ENCODE results near the gene LINC01488. TPM values are rescaled to one million over a fixed set of nuclear protein-coding genes. Genes with fewer than 3 reads are reported as not detected.

LINC01488 gene
- total RNA-seq, 1 donor from 2014 or later: 1.3 TPM

DNA sequence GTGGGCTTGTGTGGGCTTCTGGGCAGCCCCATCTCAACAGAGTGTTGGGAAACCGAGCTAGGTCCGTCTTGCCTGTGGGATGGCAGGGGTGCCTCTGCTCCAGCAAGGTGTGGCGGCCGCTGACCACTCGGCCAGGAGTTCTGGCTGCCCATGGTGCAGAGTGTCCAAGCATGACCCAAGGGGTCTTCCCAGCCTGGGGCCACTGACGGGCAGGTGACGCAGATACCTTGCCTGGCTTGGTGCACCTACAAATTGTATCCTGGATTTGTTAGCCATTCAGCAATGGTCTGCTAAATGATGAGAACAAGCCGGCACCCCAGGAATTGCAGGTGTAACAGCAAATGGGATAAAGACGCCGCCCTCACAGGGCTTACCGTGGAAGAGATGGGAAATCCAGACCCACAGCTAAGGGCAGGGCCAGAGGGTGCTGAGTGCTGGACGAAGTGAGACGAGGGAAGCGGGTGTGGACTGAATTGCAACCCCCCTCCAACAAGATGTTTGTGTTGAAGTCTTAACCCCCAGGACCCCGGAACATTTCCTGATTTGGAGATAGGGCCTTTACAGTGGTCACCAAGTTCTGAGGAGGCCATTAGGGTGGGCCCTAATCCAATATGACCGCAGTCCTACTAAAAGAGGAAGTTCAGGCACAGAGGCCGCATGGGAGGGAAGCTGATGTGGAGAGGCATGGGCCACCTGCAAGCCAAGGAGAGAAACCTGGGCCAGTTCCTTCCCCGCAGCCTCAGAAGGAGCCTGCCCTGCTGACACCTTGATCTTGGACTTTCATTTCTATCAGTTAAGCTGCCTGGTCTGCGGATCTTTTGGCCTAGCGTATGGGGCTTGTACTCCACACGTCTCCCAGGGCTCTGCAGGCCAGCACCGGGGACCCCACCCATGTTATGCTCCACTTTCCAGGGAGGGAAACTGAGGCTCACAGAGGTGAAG lies 45.2 kb upstream of the LINC01488 start:
- Mint-ChIP-seq H3K9me3 (ENCODE audit: low read depth) (no peaks in the 10 kb centered on the region), H3K27ac (peak overlapping the region; percentile 92), H3K36me3 (ENCODE audit: insufficient read depth) (no peaks in the 10 kb centered on the region), H3K27me3 (peaks cover 4% of the 10 kb centered on the region), H3K4me3 (ENCODE audit: low read depth) (peak overlapping the region; percentile 17), H3K4me1 (ENCODE audit: low read depth) (peaks cover 36% of the 10 kb centered on the region)
- TF ChIP-seq, protein P1, sequence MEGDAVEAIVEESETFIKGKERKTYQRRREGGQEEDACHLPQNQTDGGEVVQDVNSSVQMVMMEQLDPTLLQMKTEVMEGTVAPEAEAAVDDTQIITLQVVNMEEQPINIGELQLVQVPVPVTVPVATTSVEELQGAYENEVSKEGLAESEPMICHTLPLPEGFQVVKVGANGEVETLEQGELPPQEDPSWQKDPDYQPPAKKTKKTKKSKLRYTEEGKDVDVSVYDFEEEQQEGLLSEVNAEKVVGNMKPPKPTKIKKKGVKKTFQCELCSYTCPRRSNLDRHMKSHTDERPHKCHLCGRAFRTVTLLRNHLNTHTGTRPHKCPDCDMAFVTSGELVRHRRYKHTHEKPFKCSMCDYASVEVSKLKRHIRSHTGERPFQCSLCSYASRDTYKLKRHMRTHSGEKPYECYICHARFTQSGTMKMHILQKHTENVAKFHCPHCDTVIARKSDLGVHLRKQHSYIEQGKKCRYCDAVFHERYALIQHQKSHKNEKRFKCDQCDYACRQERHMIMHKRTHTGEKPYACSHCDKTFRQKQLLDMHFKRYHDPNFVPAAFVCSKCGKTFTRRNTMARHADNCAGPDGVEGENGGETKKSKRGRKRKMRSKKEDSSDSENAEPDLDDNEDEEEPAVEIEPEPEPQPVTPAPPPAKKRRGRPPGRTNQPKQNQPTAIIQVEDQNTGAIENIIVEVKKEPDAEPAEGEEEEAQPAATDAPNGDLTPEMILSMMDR (IDR thresholded peaks at IDR 0.05; ENCODE audit: unreplicated experiment): no peak
- no peak for DNase-seq (ENCODE audit: low spot score, unreplicated experiment)

DNA sequence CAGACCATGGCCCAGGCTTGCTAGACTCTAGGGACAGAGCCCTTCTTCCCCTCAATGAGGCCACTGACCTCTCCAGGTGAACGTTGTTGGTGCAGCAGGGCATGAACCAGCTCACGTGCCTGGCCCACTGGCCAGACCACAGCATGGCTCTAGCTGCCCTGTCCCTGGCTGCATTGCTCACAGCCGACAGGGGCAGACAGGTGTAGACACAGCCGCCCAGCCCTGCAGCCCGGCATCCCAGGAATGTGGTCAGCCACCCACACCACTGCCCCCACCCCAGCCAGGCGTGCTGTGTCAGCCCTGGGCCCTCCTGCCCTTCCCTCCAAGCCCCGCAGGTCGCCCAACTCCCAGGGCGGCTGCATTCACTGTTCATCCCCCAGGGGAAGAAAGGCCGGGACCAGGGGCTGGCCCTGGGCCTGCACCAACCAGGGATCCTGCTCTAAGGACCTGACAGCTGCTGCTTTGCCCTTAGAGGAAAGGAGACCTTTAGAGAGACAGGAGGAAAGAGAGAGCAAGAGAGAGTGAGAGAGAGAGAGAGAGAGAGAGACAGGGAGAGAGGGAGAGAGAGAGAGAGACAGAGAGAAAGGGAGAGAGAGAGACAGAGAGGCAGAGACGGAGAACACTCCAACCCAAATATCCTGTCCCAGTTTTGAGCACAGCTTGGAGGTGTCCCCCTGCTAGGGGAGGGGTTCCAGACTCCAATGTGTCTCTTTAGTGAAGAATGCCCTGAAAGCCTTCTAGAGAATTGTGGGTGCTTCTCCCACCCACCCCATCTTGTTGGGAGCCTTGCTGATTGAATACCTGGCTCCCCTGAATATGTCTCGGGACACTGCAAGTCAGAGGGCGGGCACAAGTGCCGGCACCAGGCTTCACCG lies 44.2 kb upstream of the LINC01488 start:
- Mint-ChIP-seq H3K4me3 (ENCODE audit: low read depth) (peak overlapping the region; percentile 17), H3K27ac (peak overlapping the region; percentile 92), H3K9me3 (ENCODE audit: low read depth) (no peaks in the 10 kb centered on the region), H3K4me1 (ENCODE audit: low read depth) (peaks cover 36% of the 10 kb centered on the region), H3K36me3 (ENCODE audit: insufficient read depth) (no peaks in the 10 kb centered on the region), H3K27me3 (peaks cover 4% of the 10 kb centered on the region)
- TF ChIP-seq, protein P1 (IDR thresholded peaks at IDR 0.05; ENCODE audit: unreplicated experiment): peak; percentile 25
- peak; percentile 60 for DNase-seq (ENCODE audit: low spot score, unreplicated experiment)

DNA sequence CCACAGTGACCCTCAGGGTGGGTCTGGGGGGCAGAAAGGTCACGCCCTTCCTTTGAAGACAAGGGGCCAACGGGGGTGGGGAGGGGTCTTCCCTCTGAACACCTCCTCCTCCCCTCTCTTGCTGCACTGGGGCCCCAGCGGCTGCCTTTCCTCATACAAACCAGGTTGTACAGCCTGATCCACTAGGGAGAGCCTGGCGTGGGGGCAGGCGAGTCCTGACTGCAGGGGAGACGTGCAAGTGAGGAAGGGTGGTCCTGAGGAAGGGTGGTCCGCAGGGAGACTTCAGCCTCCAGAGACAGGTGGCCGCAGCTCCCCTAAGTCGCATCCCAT lies 43.6 kb upstream of the LINC01488 start:
- TF ChIP-seq, protein P1 (IDR thresholded peaks at IDR 0.05; ENCODE audit: unreplicated experiment): no peak
- Mint-ChIP-seq H3K27me3 (peaks cover 4% of the 10 kb centered on the region), H3K9me3 (ENCODE audit: low read depth) (no peaks in the 10 kb centered on the region), H3K36me3 (ENCODE audit: insufficient read depth) (no peaks in the 10 kb centered on the region), H3K27ac (peak overlapping the region; percentile 92), H3K4me3 (ENCODE audit: low read depth) (no peak overlapping the region), H3K4me1 (ENCODE audit: low read depth) (peaks cover 40% of the 10 kb centered on the region)
- no peak for DNase-seq (ENCODE audit: low spot score, unreplicated experiment)

DNA sequence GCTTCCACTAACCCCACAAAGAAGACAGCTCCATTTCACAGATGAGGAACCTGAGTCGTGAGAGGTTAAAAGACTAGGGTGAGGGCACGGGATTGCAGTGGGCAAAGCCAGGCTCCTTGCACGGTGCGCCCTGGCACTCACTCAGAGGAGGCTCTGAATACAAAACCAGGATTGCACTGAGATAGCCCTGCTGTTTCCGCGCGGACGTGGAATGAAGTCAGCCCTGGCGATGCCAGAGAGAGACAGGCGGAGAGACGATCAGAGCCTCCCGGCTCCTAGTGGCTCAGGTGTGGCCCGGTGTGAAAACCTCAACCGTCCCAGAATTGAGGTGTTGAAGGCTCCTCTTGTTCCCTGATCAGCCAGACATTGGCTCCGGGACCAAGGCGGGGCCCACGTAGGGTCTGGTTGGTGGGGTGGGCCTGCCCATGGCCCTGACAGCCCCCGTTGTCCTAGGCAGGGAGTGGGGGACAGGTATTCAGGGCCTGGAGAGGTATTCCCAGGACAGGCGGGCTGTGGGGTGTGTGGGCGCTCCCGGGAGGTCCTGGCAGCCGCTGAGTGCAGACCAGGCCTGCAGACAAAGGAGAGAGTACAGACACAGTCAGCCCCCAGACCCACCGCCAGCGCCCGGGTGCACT lies 43.1 kb upstream of the LINC01488 start:
- DNase-seq (ENCODE audit: low spot score, unreplicated experiment): no peak
- Mint-ChIP-seq H3K9me3 (ENCODE audit: low read depth) (no peaks in the 10 kb centered on the region), H3K27me3 (peaks cover 1% of the 10 kb centered on the region), H3K4me1 (ENCODE audit: low read depth) (peaks cover 40% of the 10 kb centered on the region), H3K4me3 (ENCODE audit: low read depth) (no peak overlapping the region), H3K27ac (peak overlapping the region; percentile 37), H3K36me3 (ENCODE audit: insufficient read depth) (no peaks in the 10 kb centered on the region)
- TF ChIP-seq, protein P1 (IDR thresholded peaks at IDR 0.05; ENCODE audit: unreplicated experiment): no peak

DNA sequence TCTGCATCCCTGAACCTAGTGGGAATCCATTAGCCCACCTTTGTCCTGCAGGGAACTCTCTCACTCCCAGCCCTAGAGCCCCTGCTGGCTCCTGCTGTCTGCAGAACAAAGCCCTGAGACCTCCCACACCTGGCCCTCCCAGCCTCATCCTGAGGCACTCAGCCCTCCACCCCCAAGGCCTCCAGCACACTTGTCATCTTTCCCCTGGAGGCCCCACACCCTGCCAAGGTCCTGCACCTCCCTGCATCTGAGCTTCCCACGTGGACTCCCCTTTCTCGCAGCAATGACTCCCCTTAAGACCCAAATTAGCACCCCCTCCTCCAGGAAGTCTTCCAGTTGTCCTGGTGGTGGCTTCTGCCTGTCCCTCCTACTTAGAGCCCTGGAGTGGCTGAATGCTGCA lies 42.3 kb upstream of the LINC01488 start:
- Mint-ChIP-seq H3K9me3 (ENCODE audit: low read depth) (no peaks in the 10 kb centered on the region), H3K4me3 (ENCODE audit: low read depth) (no peak overlapping the region), H3K4me1 (ENCODE audit: low read depth) (peaks cover 44% of the 10 kb centered on the region), H3K36me3 (ENCODE audit: insufficient read depth) (no peaks in the 10 kb centered on the region), H3K27ac (no peak overlapping the region), H3K27me3 (no peaks in the 10 kb centered on the region)
- TF ChIP-seq, protein P1 (IDR thresholded peaks at IDR 0.05; ENCODE audit: unreplicated experiment): no peak
- no peak for DNase-seq (ENCODE audit: low spot score, unreplicated experiment)

Data from progenitor cell of endocrine pancreas (in vitro differentiated cells).